ENCODE results near the gene ATG4B. TPM values are rescaled to one million over a fixed set of nuclear protein-coding genes. Genes with fewer than 3 reads are reported as not detected.
A peak's percentile ranks its signal among the peaks of the same experiment; 100 is the strongest.

ATG4B gene
- total RNA-seq, 3 donors from 2014 or later (not counting 1 experiment from before 2014, with no cell fraction given): 106 to 171 (median 139) TPM

DNA sequence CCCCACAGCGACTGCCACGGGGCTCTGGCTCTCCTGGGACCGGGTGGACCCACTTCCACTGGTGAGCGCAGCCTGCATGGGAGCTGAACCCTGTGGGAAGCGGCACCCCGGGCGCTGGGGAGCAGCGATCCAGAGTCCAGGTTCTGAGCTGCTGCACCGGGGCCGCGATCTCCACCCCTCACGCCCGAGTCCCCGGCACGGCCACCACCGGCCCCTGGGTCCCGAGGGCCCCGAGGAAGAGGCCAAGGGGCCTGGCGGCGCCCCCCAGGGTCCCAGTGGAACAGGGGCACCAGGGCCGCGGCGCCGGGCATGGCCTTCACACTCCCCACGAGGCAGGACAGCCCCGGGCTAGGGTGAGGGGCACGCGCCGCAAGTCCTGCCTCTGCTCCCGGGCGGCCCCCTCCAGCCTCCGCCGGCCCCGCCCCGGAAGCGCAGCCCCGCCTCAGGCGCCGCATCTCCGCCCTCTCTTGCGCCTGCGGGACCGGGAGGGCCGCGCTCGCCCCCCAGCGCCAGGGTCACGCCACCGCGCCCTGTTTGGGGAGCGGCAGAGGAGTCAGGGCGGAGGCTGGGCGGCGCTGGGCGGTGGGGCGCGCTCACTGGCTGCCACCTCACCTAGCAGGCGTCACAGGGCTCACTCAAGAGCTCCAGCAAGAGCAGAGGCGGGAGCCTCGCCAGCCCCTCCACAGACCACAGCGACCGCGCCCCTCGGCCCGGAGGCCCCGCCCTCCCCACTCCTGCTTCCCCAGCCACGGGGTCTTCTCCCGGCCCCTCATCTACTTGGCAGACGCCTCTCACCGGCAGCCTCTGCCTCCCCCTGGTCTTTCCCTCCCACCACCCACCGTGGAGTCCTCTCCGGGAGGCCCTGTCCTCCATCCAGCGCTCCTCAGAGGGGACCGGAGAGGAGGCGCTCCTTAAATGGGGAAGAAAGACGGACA, 27.4 kb upstream of the ATG4B start:
- peak overlapping the region; percentile 37 for H3K4me3 ChIP-seq (ENCODE audit: low read length)
- WGBS (ENCODE audit: insufficient coverage): 9% methylated on average over 76 of the region's 76 CpGs
- H3K9me3 Mint-ChIP-seq: no peaks in the 10 kb centered on the region
- H3K4me1 ChIP-seq (ENCODE audit: control insufficient read depth, insufficient read depth, low read length): peaks cover 24% of the 10 kb centered on the region
- H3K27me3 ChIP-seq (ENCODE audit: control insufficient read depth, insufficient read depth, low read length): no peaks in the 10 kb centered on the region
- no peaks in the 10 kb centered on the region for H3K27me3 Mint-ChIP-seq (ENCODE audit: low read depth in 2 of 2)
- TF ChIP-seq, protein P1, sequence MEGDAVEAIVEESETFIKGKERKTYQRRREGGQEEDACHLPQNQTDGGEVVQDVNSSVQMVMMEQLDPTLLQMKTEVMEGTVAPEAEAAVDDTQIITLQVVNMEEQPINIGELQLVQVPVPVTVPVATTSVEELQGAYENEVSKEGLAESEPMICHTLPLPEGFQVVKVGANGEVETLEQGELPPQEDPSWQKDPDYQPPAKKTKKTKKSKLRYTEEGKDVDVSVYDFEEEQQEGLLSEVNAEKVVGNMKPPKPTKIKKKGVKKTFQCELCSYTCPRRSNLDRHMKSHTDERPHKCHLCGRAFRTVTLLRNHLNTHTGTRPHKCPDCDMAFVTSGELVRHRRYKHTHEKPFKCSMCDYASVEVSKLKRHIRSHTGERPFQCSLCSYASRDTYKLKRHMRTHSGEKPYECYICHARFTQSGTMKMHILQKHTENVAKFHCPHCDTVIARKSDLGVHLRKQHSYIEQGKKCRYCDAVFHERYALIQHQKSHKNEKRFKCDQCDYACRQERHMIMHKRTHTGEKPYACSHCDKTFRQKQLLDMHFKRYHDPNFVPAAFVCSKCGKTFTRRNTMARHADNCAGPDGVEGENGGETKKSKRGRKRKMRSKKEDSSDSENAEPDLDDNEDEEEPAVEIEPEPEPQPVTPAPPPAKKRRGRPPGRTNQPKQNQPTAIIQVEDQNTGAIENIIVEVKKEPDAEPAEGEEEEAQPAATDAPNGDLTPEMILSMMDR (IDR thresholded peaks at IDR 0.05): peak; percentile 70
- peak overlapping the region; percentile 62 for H3K27ac ChIP-seq (ENCODE audit: low read length)
- ATAC-seq (peak; percentile 96 to 99 (median 97)), DNase-seq (peak; percentile 89 to 94)
- H3K27ac Mint-ChIP-seq: peak overlapping the region; percentile 76 to 92
- H3K9me3 ChIP-seq (ENCODE audit: control insufficient read depth, insufficient read depth, low read length): no peaks in the 10 kb centered on the region
- H3K36me3 ChIP-seq (ENCODE audit: control insufficient read depth, insufficient read depth, low read length): peaks cover 5% of the 10 kb centered on the region
- H3K4me1 Mint-ChIP-seq: peaks cover 17 to 20% of the 10 kb centered on the region in 2 donors
- H3K36me3 Mint-ChIP-seq: no peaks in the 10 kb centered on the region
- intact Hi-C loops (cut with micrococcal nuclease): loop anchor here (5.0 kb wide), 1 partner anchor 253 kb away; the partner anchor contains the start of gene FARP2
- H3K4me3 Mint-ChIP-seq: peak overlapping the region; percentile 90

DNA sequence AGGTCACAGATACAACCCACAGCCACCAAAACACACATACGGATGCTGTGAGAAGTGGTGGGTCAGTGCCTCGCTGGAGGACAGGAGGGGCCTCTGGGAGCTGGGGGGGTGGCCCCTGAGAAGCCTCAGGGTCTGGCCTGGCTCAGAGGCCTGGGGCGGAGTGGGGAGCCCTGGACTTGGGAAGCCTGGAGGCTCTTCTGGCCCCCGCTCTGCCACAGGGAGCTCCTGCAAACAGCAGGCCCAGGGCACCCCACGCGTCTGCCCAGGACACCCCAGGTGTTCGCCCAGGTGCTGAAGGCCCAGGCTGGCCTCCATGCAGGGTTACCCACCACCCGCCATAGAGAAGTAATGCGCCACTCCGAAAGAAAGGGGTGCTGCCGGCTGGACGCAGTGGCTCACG, 26.4 kb upstream of the ATG4B start:
- H3K4me1 Mint-ChIP-seq: peaks cover 17 to 25% of the 10 kb centered on the region in 2 donors
- peaks cover 24% of the 10 kb centered on the region for H3K4me1 ChIP-seq (ENCODE audit: control insufficient read depth, insufficient read depth, low read length)
- H3K27me3 Mint-ChIP-seq (ENCODE audit: low read depth in 2 of 2): no peaks in the 10 kb centered on the region
- TF ChIP-seq, protein P1 (IDR thresholded peaks at IDR 0.05): no peak
- no peaks in the 10 kb centered on the region for H3K27me3 ChIP-seq (ENCODE audit: control insufficient read depth, insufficient read depth, low read length)
- DNase-seq (no peak), ATAC-seq (no peak)
- no peak overlapping the region for H3K4me3 ChIP-seq (ENCODE audit: low read length)
- H3K27ac ChIP-seq (ENCODE audit: low read length): peak overlapping the region; percentile 62
- H3K9me3 Mint-ChIP-seq: no peaks in the 10 kb centered on the region
- peak overlapping the region; percentile 76 to 92 for H3K27ac Mint-ChIP-seq
- H3K36me3 Mint-ChIP-seq: no peaks in the 10 kb centered on the region
- intact Hi-C loops (cut with micrococcal nuclease): loop anchor here (5.0 kb wide), 1 partner anchor 254 kb away; the partner anchor contains the start of gene FARP2
- peaks cover 2% of the 10 kb centered on the region for H3K36me3 ChIP-seq (ENCODE audit: control insufficient read depth, insufficient read depth, low read length)
- 93% methylated on average over 13 of the region's 13 CpGs for WGBS (ENCODE audit: insufficient coverage)
- H3K4me3 Mint-ChIP-seq: peak overlapping the region; percentile 52
- H3K9me3 ChIP-seq (ENCODE audit: control insufficient read depth, insufficient read depth, low read length): no peaks in the 10 kb centered on the region

DNA sequence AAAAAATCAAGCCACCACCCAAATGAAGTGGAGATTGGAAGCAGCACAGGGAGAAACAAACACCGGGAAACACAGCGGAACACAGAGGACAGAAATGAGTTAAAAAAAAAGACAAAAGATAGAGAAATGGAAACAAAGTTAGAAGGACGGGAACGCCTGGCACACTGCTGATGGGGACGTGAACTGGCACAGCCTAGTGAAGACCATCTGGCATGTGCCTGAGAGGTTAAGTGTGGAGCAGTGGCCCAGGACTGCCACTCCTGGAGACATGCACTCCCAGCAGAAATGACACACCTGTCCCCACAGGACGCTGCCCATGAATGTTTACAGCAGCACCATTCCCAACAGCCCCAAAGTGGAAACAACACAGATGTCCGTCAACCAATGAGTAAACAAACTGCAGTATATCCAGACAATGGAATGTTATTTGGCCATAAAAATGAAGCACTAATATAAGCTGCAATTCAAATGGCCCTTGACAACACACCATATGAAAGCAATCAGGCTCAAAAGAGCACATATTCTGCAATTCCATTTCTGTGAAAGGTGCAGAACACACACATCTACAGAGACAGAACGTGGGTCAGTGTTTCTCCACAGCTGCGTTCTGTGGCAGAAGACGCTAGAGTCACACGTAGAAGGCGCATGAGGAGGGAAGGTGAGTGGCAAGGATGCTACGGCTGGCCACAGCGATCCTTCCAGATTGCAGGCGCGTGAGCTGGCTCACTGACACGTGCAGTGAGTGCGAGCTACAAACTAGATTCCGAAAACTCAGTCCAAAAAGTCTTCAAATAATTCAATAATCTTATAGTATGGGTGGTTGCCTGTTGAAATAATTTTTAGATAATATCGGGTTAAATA, 25.1 kb upstream of the ATG4B start:
- peak overlapping the region; percentile 7 to 11 for H3K27ac Mint-ChIP-seq
- TF ChIP-seq, protein P1 (IDR thresholded peaks at IDR 0.05): no peak

More for the DNA sequence above, 25.1 kb upstream of the ATG4B start:
- no peaks in the 10 kb centered on the region for H3K27me3 Mint-ChIP-seq (ENCODE audit: low read depth in 2 of 2)
- no peaks in the 10 kb centered on the region for H3K9me3 Mint-ChIP-seq
- H3K4me3 ChIP-seq (ENCODE audit: low read length): no peak overlapping the region
- H3K27me3 ChIP-seq (ENCODE audit: control insufficient read depth, insufficient read depth, low read length): no peaks in the 10 kb centered on the region
- no peaks in the 10 kb centered on the region for H3K36me3 ChIP-seq (ENCODE audit: control insufficient read depth, insufficient read depth, low read length)
- H3K36me3 Mint-ChIP-seq: no peaks in the 10 kb centered on the region
- intact Hi-C loops (cut with micrococcal nuclease): loop anchor here (5.0 kb wide), 1 partner anchor 255 kb away; the partner anchor contains the start of gene FARP2
- H3K9me3 ChIP-seq (ENCODE audit: control insufficient read depth, insufficient read depth, low read length): no peaks in the 10 kb centered on the region
- 96% methylated on average over 18 of the region's 20 CpGs for WGBS (ENCODE audit: insufficient coverage)
- H3K4me1 ChIP-seq (ENCODE audit: control insufficient read depth, insufficient read depth, low read length): peaks cover 29% of the 10 kb centered on the region
- H3K27ac ChIP-seq (ENCODE audit: low read length): no peak overlapping the region
- H3K4me3 Mint-ChIP-seq: no peak overlapping the region
- ATAC-seq (no peak), DNase-seq (no peak)
- peaks cover 21 to 35% of the 10 kb centered on the region in 2 donors for H3K4me1 Mint-ChIP-seq

Measured in natural killer cell (primary cell).